Spleen (tissue), 7 donors: ENCODE data around the gene KTN1.

ENCODE experiments used
- POLR2A ChIP-seq, 3 donors: fragments of 450-650 bp; IDR thresholded peaks; one replicate each; pipeline ENCODE4 v1.5.1; 2017; ENCODE audit warnings: antibody characterized with exemption in 3 of 3, mild to moderate bottlenecking in 1 of 3
- POLR2AphosphoS5 ChIP-seq, 3 donors: sonication (generic); formaldehyde crosslinking; IDR thresholded peaks; one replicate each; pipeline ENCODE4 v1.5.1; 2017; ENCODE audit warnings: antibody characterized with exemption in 3 of 3
- TF ChIP-seq, protein P1 (sequence below), 11 experiments: fragments of 200-600 bp in 7 of 11; fragments of 450-650 bp in 4 of 11; sonication (generic) in 4 of 11; IDR thresholded peaks in 8 of 11; conservative IDR thresholded peaks in 3 of 11; 1 replicate in 7 of 11; 2 replicates in 4 of 11; pipeline versions ENCODE4 v1.4.0 to v1.8.0; 2016 to 2021; ENCODE audit warnings: antibody characterized with exemption in 11 of 11, inconsistent platforms in 4 of 11, mild to moderate bottlenecking in 1 of 11
- donor health status: DM: no; HTN: no; CAD: no; lungs with moderate emphysema.
- donor health status: DM: no; HTN: no; CAD: no.
- donor health status: DM: no; HTN: no; CAD: no.

DNA sequence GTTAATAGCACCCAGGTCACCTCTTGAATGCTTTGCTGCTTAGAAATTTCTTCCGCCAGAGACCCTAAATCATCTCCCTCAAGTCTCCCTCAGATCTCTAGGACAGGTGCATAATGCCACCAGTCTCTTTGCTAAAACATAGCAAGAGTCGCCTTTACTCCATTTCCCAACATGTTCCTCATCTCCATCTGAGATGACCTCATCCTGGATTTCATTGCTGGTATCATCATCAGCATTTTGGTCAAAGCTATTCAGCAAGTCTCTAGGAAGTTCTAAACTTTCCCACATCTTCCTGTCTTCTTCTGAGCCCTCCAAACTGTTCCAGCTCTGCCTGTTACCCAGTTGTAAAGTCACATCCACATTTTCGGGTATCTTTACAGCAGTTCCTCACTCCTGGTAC is 41.0 kb downstream of the KTN1 start:
- TF ChIP-seq POLR2AphosphoS5 (IDR thresholded peaks at IDR 0.05) (no peak), POLR2A (IDR thresholded peaks at IDR 0.05) (no peak)
- TF ChIP-seq, protein P1, sequence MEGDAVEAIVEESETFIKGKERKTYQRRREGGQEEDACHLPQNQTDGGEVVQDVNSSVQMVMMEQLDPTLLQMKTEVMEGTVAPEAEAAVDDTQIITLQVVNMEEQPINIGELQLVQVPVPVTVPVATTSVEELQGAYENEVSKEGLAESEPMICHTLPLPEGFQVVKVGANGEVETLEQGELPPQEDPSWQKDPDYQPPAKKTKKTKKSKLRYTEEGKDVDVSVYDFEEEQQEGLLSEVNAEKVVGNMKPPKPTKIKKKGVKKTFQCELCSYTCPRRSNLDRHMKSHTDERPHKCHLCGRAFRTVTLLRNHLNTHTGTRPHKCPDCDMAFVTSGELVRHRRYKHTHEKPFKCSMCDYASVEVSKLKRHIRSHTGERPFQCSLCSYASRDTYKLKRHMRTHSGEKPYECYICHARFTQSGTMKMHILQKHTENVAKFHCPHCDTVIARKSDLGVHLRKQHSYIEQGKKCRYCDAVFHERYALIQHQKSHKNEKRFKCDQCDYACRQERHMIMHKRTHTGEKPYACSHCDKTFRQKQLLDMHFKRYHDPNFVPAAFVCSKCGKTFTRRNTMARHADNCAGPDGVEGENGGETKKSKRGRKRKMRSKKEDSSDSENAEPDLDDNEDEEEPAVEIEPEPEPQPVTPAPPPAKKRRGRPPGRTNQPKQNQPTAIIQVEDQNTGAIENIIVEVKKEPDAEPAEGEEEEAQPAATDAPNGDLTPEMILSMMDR (IDR thresholded peaks at IDR 0.05 in 8 of 11, conservative IDR thresholded peaks at IDR 0.05 in 3 of 11), result no peak
